ENCODE results near the gene KCNG2.

DNA sequence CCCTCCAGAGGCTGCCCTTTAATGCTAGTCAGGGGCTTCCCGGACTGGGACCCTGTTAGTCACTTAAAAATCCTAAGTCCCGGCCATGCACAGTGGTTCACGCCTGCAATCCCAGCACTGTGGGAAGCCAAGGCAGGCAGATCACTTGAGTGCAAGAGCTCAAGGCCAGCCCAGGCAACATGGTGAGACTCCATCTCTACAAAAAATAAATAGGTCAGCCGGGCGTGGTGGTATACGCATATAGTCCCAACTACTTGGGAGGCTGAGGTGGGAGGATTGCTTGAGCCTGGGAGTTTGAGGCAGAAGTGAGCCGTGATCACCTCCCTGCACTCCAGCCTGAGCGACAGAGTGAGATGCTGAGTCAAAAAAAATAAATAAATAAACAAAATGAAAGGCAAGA is 17.2 kb upstream of the KCNG2 start:
- TF ChIP-seq, protein P1, sequence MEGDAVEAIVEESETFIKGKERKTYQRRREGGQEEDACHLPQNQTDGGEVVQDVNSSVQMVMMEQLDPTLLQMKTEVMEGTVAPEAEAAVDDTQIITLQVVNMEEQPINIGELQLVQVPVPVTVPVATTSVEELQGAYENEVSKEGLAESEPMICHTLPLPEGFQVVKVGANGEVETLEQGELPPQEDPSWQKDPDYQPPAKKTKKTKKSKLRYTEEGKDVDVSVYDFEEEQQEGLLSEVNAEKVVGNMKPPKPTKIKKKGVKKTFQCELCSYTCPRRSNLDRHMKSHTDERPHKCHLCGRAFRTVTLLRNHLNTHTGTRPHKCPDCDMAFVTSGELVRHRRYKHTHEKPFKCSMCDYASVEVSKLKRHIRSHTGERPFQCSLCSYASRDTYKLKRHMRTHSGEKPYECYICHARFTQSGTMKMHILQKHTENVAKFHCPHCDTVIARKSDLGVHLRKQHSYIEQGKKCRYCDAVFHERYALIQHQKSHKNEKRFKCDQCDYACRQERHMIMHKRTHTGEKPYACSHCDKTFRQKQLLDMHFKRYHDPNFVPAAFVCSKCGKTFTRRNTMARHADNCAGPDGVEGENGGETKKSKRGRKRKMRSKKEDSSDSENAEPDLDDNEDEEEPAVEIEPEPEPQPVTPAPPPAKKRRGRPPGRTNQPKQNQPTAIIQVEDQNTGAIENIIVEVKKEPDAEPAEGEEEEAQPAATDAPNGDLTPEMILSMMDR (IDR thresholded peaks at IDR 0.05) = no peak
- TF ChIP-seq POLR2A (IDR thresholded peaks at IDR 0.05) = no peak

All from tibial nerve (tissue), 3 donors.